GM23338 (cell line): Measurements from ENCODE around the gene PLET1. TPM values are rescaled to one million over a fixed set of nuclear protein-coding genes. Genes with fewer than 3 reads are reported as not detected.

ENCODE experiments used
- ATAC-seq: fragments of 200-7000 bp; cut with Tn5 transposase; 3 replicates; pipeline ENCODE4 v1.9.1; 2020
- DNase-seq: peaks from one replicate; pipeline ENCODE4 v3.0.0-alpha.2; 2015; ENCODE audit warnings: low spot score
- H2AFZ ChIP-seq: fragments of 200-600 bp; sonication (generic); 2 replicates; pipeline ENCODE4 v1.8.0; 2016; ENCODE audit warnings: antibody characterized with exemption, mild to moderate bottlenecking, moderate library complexity
- H3F3A ChIP-seq: fragments of 200-600 bp; sonication (generic); replicated peaks from 2 replicates; pipeline ENCODE4 v1.8.0; 2017; ENCODE audit warnings: antibody characterized with exemption, mixed run types, low read depth
- H3K27ac ChIP-seq: fragments of 200-600 bp; sonication (generic); 2 replicates; pipeline ENCODE4 v1.6.1; 2016; ENCODE audit warnings: low read depth
- H3K27me3 ChIP-seq: fragments of 200-600 bp; sonication (generic); 2 replicates; pipeline ENCODE4 v1.8.0; 2016; ENCODE audit warnings: mild to moderate bottlenecking, mixed run types, moderate library complexity; ENCODE audit not compliant: insufficient read depth
- H3K36me3 ChIP-seq: fragments of 200-600 bp; sonication (generic); 2 replicates; pipeline ENCODE4 v1.8.0; 2016; ENCODE audit warnings: mild to moderate bottlenecking; ENCODE audit not compliant: insufficient read depth
- H3K4me1 ChIP-seq: fragments of 200-600 bp; sonication (generic); 2 replicates; pipeline ENCODE4 v1.8.0; 2016; ENCODE audit warnings: mild to moderate bottlenecking, moderate library complexity; ENCODE audit not compliant: insufficient read depth
- H3K4me2 ChIP-seq: fragments of 200-600 bp; sonication (generic); 2 replicates; pipeline ENCODE4 v1.7.1; 2017; ENCODE audit warnings: mixed run types
- H3K4me3 ChIP-seq: fragments of 200-600 bp; sonication (generic); 2 replicates; pipeline ENCODE4 v1.6.1; 2016; ENCODE audit warnings: mixed run types
- H3K79me2 ChIP-seq: fragments of 200-600 bp; sonication (generic); replicated peaks from 2 replicates; pipeline ENCODE4 v1.8.0; 2017; ENCODE audit warnings: mild to moderate bottlenecking; ENCODE audit not compliant: insufficient read depth
- H3K9me2 ChIP-seq: fragments of 200-600 bp; sonication (generic); 2 replicates; pipeline ENCODE4 v1.8.0; 2017; ENCODE audit not compliant: insufficient read depth
- H4K20me1 ChIP-seq: fragments of 200-600 bp; sonication (generic); replicated peaks from 2 replicates; pipeline ENCODE4 v1.8.0; 2017; ENCODE audit warnings: mild to moderate bottlenecking; ENCODE audit not compliant: insufficient read depth
- H3K27ac Mint-ChIP-seq: 2 replicates; pipeline ENCODE4 v1.8.0; 2020; ENCODE audit warnings: inconsistent platforms, mild to moderate bottlenecking, moderate library complexity, mixed read lengths
- H3K27me3 Mint-ChIP-seq: 3 replicates; pipeline ENCODE4 v1.8.0; 2022; ENCODE audit warnings: low read depth, mild to moderate bottlenecking, moderate library complexity, mixed read lengths, inconsistent platforms; ENCODE audit not compliant: insufficient read depth, poor library complexity
- H3K36me3 Mint-ChIP-seq: 3 replicates; pipeline ENCODE4 v1.8.0; 2021; ENCODE audit warnings: low read depth, mild to moderate bottlenecking, inconsistent platforms, moderate library complexity, mixed read lengths
- H3K4me1 Mint-ChIP-seq: 3 replicates; pipeline ENCODE4 v1.8.0; 2020; ENCODE audit warnings: mild to moderate bottlenecking, inconsistent platforms, mixed read lengths
- H3K4me3 Mint-ChIP-seq: 3 replicates; pipeline ENCODE4 v1.8.0; 2021; ENCODE audit warnings: moderate library complexity, mild to moderate bottlenecking, inconsistent platforms, mixed read lengths
- H3K9me3 Mint-ChIP-seq: 3 replicates; pipeline ENCODE4 v1.8.0; 2020; ENCODE audit warnings: moderate library complexity, mild to moderate bottlenecking, inconsistent platforms, mixed read lengths
- CREB1 ChIP-seq: fragments of 250-450 bp; sonication (Bioruptor Pico); IDR thresholded peaks from 2 replicates; pipeline ENCODE4 v1.5.0; 2020; ENCODE audit warnings: low read depth, mild to moderate bottlenecking, moderate library complexity
- CTCF ChIP-seq, 2 experiments: fragments of 200-600 bp in 1 of 2; sonication (generic) in 1 of 2; conservative IDR thresholded peaks; 2 replicates each; pipeline versions ENCODE4 v1.5.1 to v1.6.1; 2016 to 2017; ENCODE audit warnings: antibody characterized with exemption in 2 of 2, low read depth in 2 of 2, mild to moderate bottlenecking in 2 of 2, moderate library complexity in 1 of 2
- EZH2 ChIP-seq: fragments of 200-600 bp; sonication (generic); IDR thresholded peaks from one replicate; pipeline ENCODE4 v1.8.0; 2017; ENCODE audit warnings: antibody characterized with exemption, mild to moderate bottlenecking, low read depth; ENCODE audit not compliant: unreplicated experiment
- EZH2phosphoT487 ChIP-seq: fragments of 200-600 bp; sonication (generic); IDR thresholded peaks from one replicate; pipeline ENCODE4 v1.8.1; 2018; ENCODE audit warnings: antibody characterized with exemption; ENCODE audit not compliant: unreplicated experiment
- JUNB ChIP-seq: IDR thresholded peaks from one replicate; pipeline ENCODE4 v1.6.1; 2016; ENCODE audit warnings: antibody characterized with exemption; ENCODE audit not compliant: unreplicated experiment
- NANOG ChIP-seq: IDR thresholded peaks from 2 replicates; pipeline ENCODE4 v1.6.1; 2016; ENCODE audit warnings: antibody characterized with exemption, borderline replicate concordance
- POLR2AphosphoS5 ChIP-seq: IDR thresholded peaks from 2 replicates; pipeline ENCODE4 v1.6.1; 2016; ENCODE audit warnings: antibody characterized with exemption, low read depth
- STAT1 ChIP-seq: IDR thresholded peaks from one replicate; pipeline ENCODE4 v1.6.1; 2016; ENCODE audit warnings: antibody characterized with exemption; ENCODE audit not compliant: unreplicated experiment
- ZNF114 ChIP-seq: fragments of 250-450 bp; sonication (Bioruptor Pico); IDR thresholded peaks from 2 replicates; pipeline ENCODE4 v1.5.0; 2020; ENCODE audit warnings: mild to moderate bottlenecking, moderate library complexity
- ZNF331 ChIP-seq: fragments of 250-450 bp; sonication (Bioruptor Pico); IDR thresholded peaks from 2 replicates; pipeline ENCODE4 v1.5.0; 2020; ENCODE audit warnings: low read depth, mild to moderate bottlenecking, moderate library complexity
- ZNF462 ChIP-seq: fragments of 250-450 bp; sonication (Bioruptor Pico); IDR thresholded peaks from 2 replicates; pipeline ENCODE4 v1.5.0; 2020; ENCODE audit warnings: mild to moderate bottlenecking, moderate library complexity
- polyA plus RNA-seq: library from polyadenylated mRNA; unstranded; fragments of >200 nt; fragmentation: Nextera tagmentation; extraction: Ambion mirVana; gene quantifications from 2 replicates; pipeline ENCODE4 v1.2.1, GENCODE V29; 2016
- total RNA-seq: library from RNA; depleted of rRNA; stranded (reverse); fragments of >200 nt; shearing (Covaris generic); gene quantifications from 2 replicates; pipeline ENCODE4 v1.2.3, GENCODE V29; 2014
- TF ChIP-seq, protein P1 (sequence below): IDR thresholded peaks from one replicate; pipeline ENCODE4 v1.6.1; 2018; ENCODE audit warnings: antibody characterized with exemption; ENCODE audit not compliant: unreplicated experiment
- TF ChIP-seq, protein P2 (sequence below): IDR thresholded peaks from 2 replicates; pipeline ENCODE4 v1.6.1; 2016; ENCODE audit warnings: antibody characterized with exemption

The PLET1 gene
- total and polyA plus RNA-seq, 2 experiments from 2014 or later = not detected

DNA sequence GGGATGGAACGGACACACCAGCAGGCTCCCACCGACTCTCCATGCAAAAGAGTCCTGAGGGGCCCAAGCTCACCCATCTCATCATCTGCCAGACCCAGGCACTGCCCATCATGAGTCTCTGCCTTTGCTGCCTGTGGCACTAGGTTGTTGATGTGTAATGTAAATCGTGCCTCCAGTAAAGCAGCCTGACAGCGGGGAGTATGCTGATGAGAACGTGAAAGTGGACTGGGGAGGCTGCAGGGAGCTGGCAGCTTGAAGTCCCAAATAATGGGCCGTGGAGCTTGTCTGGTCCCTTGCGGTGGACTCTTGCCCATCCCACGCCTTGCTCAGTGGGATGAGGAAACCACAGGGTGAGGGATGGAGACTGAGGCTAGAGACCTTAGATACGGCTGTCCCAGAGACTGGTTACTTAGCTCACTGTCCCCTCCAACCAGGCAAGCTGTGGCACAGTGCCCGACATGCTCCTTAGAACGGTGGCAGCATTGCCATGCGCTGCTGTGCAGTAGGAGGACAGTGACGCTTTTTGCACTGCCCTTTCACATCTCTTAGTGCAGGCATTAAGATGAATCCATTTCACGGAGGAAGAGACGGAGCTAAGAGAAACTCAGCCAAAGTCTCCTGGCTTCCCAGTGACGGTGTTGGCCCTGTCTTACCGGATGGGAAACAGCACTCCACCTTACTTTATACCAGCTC, 39.6 kb upstream of the PLET1 start:
- Histone ChIP-seq H3K4me1 (peaks cover 13% of the 10 kb centered on the region), H3K4me2 (no peak overlapping the region), H4K20me1 (no peaks in the 10 kb centered on the region), H3K36me3 (no peaks in the 10 kb centered on the region), H3K79me2 (no peaks in the 10 kb centered on the region), H3K27me3 (no peaks in the 10 kb centered on the region), H3F3A (no peaks in the 10 kb centered on the region), H3K9me2 (no peaks in the 10 kb centered on the region), H3K4me3 (no peak overlapping the region), H3K27ac (no peak overlapping the region), H2AFZ (peak overlapping the region; percentile 56; the same call in 1 of the 2 replicates)
- Mint-ChIP-seq H3K36me3 (no peaks in the 10 kb centered on the region), H3K9me3 (no peaks in the 10 kb centered on the region), H3K4me3 (no peak overlapping the region), H3K27ac (no peak overlapping the region), H3K27me3 (peaks cover 2% of the 10 kb centered on the region), H3K4me1 (peaks cover 24% of the 10 kb centered on the region)
- peak; percentile 29 for DNase-seq
- ATAC-seq = peak; percentile 64
- TF ChIP-seq NANOG (no peak), CREB1 (CRISPR knock-in tag) (no peak), EZH2 (no peak), ZNF331 (CRISPR knock-in tag) (no peak), ZNF114 (CRISPR knock-in tag) (no peak), ZNF462 (CRISPR knock-in tag) (no peak), STAT1 (no peak), CTCF (conservative IDR thresholded peaks at IDR 0.05; ENCODE audit: low read depth in 2 of 2) (no peak), EZH2phosphoT487 (no peak), POLR2AphosphoS5 (no peak), JUNB (no peak)
- TF ChIP-seq, protein P1, sequence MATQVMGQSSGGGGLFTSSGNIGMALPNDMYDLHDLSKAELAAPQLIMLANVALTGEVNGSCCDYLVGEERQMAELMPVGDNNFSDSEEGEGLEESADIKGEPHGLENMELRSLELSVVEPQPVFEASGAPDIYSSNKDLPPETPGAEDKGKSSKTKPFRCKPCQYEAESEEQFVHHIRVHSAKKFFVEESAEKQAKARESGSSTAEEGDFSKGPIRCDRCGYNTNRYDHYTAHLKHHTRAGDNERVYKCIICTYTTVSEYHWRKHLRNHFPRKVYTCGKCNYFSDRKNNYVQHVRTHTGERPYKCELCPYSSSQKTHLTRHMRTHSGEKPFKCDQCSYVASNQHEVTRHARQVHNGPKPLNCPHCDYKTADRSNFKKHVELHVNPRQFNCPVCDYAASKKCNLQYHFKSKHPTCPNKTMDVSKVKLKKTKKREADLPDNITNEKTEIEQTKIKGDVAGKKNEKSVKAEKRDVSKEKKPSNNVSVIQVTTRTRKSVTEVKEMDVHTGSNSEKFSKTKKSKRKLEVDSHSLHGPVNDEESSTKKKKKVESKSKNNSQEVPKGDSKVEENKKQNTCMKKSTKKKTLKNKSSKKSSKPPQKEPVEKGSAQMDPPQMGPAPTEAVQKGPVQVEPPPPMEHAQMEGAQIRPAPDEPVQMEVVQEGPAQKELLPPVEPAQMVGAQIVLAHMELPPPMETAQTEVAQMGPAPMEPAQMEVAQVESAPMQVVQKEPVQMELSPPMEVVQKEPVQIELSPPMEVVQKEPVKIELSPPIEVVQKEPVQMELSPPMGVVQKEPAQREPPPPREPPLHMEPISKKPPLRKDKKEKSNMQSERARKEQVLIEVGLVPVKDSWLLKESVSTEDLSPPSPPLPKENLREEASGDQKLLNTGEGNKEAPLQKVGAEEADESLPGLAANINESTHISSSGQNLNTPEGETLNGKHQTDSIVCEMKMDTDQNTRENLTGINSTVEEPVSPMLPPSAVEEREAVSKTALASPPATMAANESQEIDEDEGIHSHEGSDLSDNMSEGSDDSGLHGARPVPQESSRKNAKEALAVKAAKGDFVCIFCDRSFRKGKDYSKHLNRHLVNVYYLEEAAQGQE = no peak
- TF ChIP-seq, protein P2, sequence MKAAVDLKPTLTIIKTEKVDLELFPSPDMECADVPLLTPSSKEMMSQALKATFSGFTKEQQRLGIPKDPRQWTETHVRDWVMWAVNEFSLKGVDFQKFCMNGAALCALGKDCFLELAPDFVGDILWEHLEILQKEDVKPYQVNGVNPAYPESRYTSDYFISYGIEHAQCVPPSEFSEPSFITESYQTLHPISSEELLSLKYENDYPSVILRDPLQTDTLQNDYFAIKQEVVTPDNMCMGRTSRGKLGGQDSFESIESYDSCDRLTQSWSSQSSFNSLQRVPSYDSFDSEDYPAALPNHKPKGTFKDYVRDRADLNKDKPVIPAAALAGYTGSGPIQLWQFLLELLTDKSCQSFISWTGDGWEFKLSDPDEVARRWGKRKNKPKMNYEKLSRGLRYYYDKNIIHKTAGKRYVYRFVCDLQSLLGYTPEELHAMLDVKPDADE = no peak
